ENCODE data around the gene SCN9A. TPM values are rescaled to one million over a fixed set of nuclear protein-coding genes. Genes with fewer than 3 reads are reported as not detected.

Gene SCN9A
- total RNA-seq, 6 donors from 2014 or later, result 5.8 to 24.1 (median 9.8) TPM

DNA sequence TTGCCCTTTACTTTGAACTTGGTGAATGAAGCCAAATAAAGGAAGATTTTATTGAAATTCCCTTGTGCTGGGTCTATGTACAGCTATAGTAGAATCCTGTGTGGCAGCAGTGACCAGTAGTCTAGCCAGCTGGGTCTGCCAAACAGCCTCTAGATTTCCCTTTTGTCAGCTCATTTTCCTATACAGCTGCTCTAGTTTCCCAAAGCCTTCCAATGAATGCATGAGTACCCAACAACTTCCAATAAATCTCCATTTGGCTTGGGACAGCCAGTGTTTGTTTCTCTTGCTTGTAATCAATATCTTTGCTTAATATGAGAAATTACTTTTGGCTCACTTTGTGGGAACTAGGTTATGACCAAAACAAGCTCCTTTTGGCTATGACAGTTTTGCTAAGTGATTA is 43.6 kb downstream of the SCN9A start:
- ATAC-seq (ENCODE audit: low FRiP score in 2 of 2) (no peak), DNase-seq (no peak)
- H3K27ac ChIP-seq, result no peak overlapping the region
- H3K36me3 ChIP-seq, result no peaks in the 10 kb centered on the region
- no peaks in the 10 kb centered on the region for H3K9me3 ChIP-seq
- TF ChIP-seq POLR2AphosphoS5 (IDR thresholded peaks at IDR 0.05) (no peak), POLR2A (IDR thresholded peaks at IDR 0.05) (no peak), EP300 (IDR thresholded peaks at IDR 0.05) (no peak)
- TF ChIP-seq, protein P1, sequence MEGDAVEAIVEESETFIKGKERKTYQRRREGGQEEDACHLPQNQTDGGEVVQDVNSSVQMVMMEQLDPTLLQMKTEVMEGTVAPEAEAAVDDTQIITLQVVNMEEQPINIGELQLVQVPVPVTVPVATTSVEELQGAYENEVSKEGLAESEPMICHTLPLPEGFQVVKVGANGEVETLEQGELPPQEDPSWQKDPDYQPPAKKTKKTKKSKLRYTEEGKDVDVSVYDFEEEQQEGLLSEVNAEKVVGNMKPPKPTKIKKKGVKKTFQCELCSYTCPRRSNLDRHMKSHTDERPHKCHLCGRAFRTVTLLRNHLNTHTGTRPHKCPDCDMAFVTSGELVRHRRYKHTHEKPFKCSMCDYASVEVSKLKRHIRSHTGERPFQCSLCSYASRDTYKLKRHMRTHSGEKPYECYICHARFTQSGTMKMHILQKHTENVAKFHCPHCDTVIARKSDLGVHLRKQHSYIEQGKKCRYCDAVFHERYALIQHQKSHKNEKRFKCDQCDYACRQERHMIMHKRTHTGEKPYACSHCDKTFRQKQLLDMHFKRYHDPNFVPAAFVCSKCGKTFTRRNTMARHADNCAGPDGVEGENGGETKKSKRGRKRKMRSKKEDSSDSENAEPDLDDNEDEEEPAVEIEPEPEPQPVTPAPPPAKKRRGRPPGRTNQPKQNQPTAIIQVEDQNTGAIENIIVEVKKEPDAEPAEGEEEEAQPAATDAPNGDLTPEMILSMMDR (IDR thresholded peaks at IDR 0.05), result no peak
- H3K27me3 ChIP-seq, result no peaks in the 10 kb centered on the region
- no peaks in the 10 kb centered on the region for H3K4me1 ChIP-seq
- H3K4me3 ChIP-seq, result no peak overlapping the region

GRCh38 chr2:166331468-166331867 is 44.3 kb downstream of the SCN9A start:
- no peak for ATAC-seq (ENCODE audit: low FRiP score in 2 of 2)
- H3K4me3 ChIP-seq, result no peak overlapping the region
- H3K27me3 ChIP-seq, result no peaks in the 10 kb centered on the region
- TF ChIP-seq POLR2AphosphoS5 (IDR thresholded peaks at IDR 0.05) (no peak), EP300 (IDR thresholded peaks at IDR 0.05) (no peak), POLR2A (IDR thresholded peaks at IDR 0.05) (no peak)
- 81 to 95% methylated on average over 1 of the region's 1 CpG for WGBS, 2 donors
- no peak for DNase-seq
- no peaks in the 10 kb centered on the region for H3K36me3 ChIP-seq
- H3K9me3 ChIP-seq, result no peaks in the 10 kb centered on the region
- no peaks in the 10 kb centered on the region for H3K4me1 ChIP-seq
- no peak overlapping the region for H3K27ac ChIP-seq

GRCh38 chr2:166329465-166329864 is 46.3 kb downstream of the SCN9A start:
- DNase-seq (no peak), ATAC-seq (ENCODE audit: low FRiP score in 2 of 2) (no peak)
- H3K27ac ChIP-seq, result no peak overlapping the region
- H3K27me3 ChIP-seq, result no peaks in the 10 kb centered on the region
- H3K9me3 ChIP-seq, result no peaks in the 10 kb centered on the region
- TF ChIP-seq EP300 (IDR thresholded peaks at IDR 0.05), result no peak
- TF ChIP-seq, protein P1 (IDR thresholded peaks at IDR 0.05), result no peak
- no peak for TF ChIP-seq POLR2A (IDR thresholded peaks at IDR 0.05)
- no peak for TF ChIP-seq POLR2AphosphoS5 (IDR thresholded peaks at IDR 0.05)
- no peaks in the 10 kb centered on the region for H3K36me3 ChIP-seq
- H3K4me3 ChIP-seq, result no peak overlapping the region
- no peaks in the 10 kb centered on the region for H3K4me1 ChIP-seq

- WGBS, 2 donors, result 62 to 70% methylated on average over 3 of the region's 3 CpGs
- Histone ChIP-seq H3K4me1 (no peaks in the 10 kb centered on the region), H3K36me3 (no peaks in the 10 kb centered on the region), H3K27ac (no peak overlapping the region), H3K4me3 (no peak overlapping the region), H3K9me3 (no peaks in the 10 kb centered on the region), H3K27me3 (no peaks in the 10 kb centered on the region)
- DNase-seq, result no peak
- no peak for ATAC-seq (ENCODE audit: low FRiP score in 2 of 2)
- TF ChIP-seq POLR2AphosphoS5 (IDR thresholded peaks at IDR 0.05), result no peak
- TF ChIP-seq EP300 (IDR thresholded peaks at IDR 0.05), result no peak
- TF ChIP-seq, protein P1 (IDR thresholded peaks at IDR 0.05), result no peak
- TF ChIP-seq POLR2A (IDR thresholded peaks at IDR 0.05), result no peak
These were observed 47.6 kb downstream of the SCN9A start for GRCh38 chr2:166328147-166328546.

- Histone ChIP-seq H3K4me1 (no peaks in the 10 kb centered on the region), H3K27ac (no peak overlapping the region), H3K36me3 (no peaks in the 10 kb centered on the region), H3K9me3 (no peaks in the 10 kb centered on the region), H3K4me3 (no peak overlapping the region), H3K27me3 (no peaks in the 10 kb centered on the region)
- ATAC-seq (ENCODE audit: low FRiP score in 2 of 2) (no peak), DNase-seq (no peak)
- 89 to 94% methylated on average over 3 of the region's 3 CpGs for WGBS, 2 donors
- TF ChIP-seq POLR2A (IDR thresholded peaks at IDR 0.05) (no peak), EP300 (IDR thresholded peaks at IDR 0.05) (no peak), POLR2AphosphoS5 (IDR thresholded peaks at IDR 0.05) (no peak)
- TF ChIP-seq, protein P1 (IDR thresholded peaks at IDR 0.05), result no peak
These were observed 54.7 kb downstream of the SCN9A start for GRCh38 chr2:166321076-166321475.

Measured in upper lobe of left lung (tissue), 6 donors.